Keratinocyte (primary cell): Measurements from ENCODE around the gene LHX6.

ENCODE experiments used
- CTCF ChIP-seq, 3 experiments: IDR thresholded peaks in 1 of 3; conservative IDR thresholded peaks in 1 of 3; optimal IDR thresholded peaks in 1 of 3; 2 replicates in 2 of 3; 3 replicates in 1 of 3; pipeline versions ENCODE3 to v1.5.1; 2011; ENCODE audit warnings: low read length in 3 of 3, mild to moderate bottlenecking in 3 of 3, moderate library complexity in 2 of 3, control low read depth in 1 of 3, inconsistent platforms in 1 of 3; ENCODE audit not compliant: insufficient read depth in 2 of 3; ENCODE audit errors: extremely low read depth in 1 of 3
- EZH2 ChIP-seq: IDR thresholded peaks from one replicate; pipeline ENCODE4 v1.6.1; 2012; ENCODE audit warnings: inconsistent platforms, mild to moderate bottlenecking, low read length, moderate library complexity

- TF ChIP-seq EZH2: no peak
- TF ChIP-seq CTCF (optimal IDR thresholded peaks at IDR 0.05 in 1 of 3, IDR thresholded peaks at IDR 0.05 in 1 of 3, conservative IDR thresholded peaks at IDR 0.05 in 1 of 3; ENCODE audit: extremely low read depth in 1 of 3, insufficient read depth in 2 of 3, low read length in 3 of 3): no peak
Measured at GRCh38 chr9:122217640-122218039, 11.1 kb downstream of the LHX6 start.
